ENCODE results near the gene PTPN4. TPM values are rescaled to one million over a fixed set of nuclear protein-coding genes. Genes with fewer than 3 reads are reported as not detected.

The PTPN4 gene
- total RNA-seq, 1 donor, result 85.0 TPM

DNA sequence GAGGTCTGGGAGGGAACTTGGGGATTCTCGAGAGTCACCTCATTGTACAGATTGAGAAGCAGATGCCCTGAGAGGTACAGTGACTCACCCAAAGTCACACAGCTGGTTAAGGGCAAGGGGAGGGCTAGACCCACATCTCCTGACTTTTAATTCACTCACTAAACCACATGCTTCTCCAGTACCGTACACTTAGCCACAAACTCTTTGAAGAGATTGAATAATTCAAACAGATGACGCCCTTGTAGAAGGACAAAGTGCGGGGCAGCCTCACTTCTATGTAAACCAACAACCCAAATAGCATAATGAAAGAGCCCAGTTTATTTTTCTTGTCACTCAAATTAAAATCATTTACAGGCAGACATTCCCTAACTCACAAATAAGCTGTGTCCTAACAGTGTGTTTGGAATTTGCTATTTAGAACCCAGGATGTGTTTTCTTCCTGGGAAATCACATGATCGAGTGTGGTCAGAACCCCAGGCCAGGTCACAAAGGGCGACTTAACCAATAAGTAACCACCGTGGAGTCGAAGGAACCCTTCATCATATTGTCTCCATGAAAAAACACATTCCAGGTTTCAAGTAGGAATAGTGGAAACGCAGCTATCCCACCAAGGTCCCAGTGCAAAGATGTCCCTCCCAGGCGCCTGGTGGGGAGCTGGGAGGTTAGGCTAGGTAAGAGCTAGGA lies 35.8 kb upstream of the PTPN4 start:
- no peaks in the 10 kb centered on the region for H3K9me3 ChIP-seq (ENCODE audit: low read depth, low read length)
- H3K27me3 ChIP-seq (ENCODE audit: insufficient read depth, low read length), result no peaks in the 10 kb centered on the region
- H3K4me1 ChIP-seq (ENCODE audit: insufficient read depth, low read length), result no peaks in the 10 kb centered on the region
- H3K4me3 ChIP-seq (ENCODE audit: low read length), result no peak overlapping the region

DNA sequence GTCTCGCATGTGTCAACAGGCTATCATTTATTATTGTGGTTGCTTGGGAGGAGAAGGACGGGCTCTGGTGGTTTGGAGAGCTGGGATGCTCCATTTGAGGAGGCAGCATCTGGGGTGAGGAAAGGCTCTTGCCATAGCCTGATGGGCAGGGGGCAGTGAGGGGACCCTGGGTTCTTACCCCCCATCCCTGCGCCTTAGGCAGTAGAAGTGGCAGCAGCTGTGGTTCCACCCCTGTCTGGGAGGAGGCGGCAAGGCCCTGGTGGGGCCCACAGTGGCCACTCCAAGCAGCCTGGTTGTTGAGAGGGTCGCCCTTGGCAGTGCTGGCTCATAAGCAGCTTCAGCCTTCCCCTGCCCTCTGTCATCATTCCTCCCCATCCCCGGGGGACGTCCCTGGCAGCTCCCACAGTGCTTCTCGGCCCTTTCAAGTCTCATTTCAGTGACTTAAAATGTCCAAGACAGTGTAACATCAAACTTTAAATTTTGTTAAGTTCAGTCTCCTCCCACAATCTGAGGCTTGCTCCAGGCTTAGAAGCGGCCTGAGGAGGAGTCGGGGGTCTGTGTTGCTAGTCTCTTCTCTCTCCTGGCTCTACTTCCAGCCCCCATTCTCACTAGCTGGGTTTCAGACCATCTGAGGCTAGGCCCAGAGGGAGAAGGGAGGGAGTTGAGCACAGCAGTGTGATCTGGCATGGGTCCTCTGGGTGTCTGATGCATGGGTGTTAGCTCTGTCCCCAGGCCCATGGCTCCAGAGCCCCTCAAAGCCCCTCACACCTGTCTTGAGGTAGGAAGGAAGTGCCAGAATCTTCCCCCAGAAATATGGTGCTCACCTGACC lies 34.9 kb upstream of the PTPN4 start:
- H3K9me3 ChIP-seq (ENCODE audit: low read depth, low read length), result no peaks in the 10 kb centered on the region

DNA sequence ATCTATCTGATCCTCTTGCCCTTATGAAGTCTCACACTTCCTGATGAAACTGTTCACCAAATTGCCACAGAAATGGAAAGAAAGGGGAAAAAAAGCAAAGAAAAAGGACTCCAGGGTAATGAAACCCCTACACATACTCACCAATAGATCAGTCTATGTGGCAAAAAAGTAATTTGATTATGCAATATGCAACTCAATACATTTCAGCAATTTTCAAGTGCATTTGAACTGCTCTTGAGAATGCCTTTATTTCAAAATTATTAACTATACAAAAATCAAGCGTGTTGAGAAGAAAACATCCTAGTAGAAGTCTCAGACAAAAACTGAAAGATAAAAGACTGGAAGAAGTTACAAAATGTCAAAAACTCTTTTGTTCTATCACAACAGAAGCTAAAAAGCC lies 32.2 kb upstream of the PTPN4 start:
- Histone ChIP-seq H3K27me3 (ENCODE audit: insufficient read depth, low read length) (no peaks in the 10 kb centered on the region), H3K4me1 (ENCODE audit: insufficient read depth, low read length) (no peaks in the 10 kb centered on the region), H3K9me3 (ENCODE audit: low read depth, low read length) (no peaks in the 10 kb centered on the region), H3K4me3 (ENCODE audit: low read length) (no peak overlapping the region)

More for the DNA sequence above, 34.9 kb upstream of the PTPN4 start:
- no peaks in the 10 kb centered on the region for H3K27me3 ChIP-seq (ENCODE audit: insufficient read depth, low read length)
- no peak overlapping the region for H3K4me3 ChIP-seq (ENCODE audit: low read length)
- no peaks in the 10 kb centered on the region for H3K4me1 ChIP-seq (ENCODE audit: insufficient read depth, low read length)

DNA sequence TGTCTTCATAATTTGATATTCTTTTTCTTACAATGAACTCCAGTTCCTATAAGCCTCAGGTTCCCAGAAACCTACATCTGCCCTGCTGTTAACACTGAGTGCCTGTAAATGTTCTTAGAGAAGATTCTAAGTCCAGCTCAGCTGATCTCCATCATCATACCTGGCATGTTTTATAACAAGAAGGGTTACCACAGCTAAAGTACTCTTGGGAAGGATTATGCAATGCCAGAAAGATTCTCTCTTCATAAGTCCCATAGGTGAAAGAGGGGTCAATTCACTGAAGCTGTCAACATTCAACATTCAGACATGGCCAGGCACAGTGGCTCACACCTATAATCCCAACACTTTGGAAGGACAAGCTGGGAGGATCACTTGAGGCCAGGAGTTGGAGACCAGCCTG lies 31.3 kb upstream of the PTPN4 start:
- Histone ChIP-seq H3K27me3 (ENCODE audit: insufficient read depth, low read length) (no peaks in the 10 kb centered on the region), H3K4me3 (ENCODE audit: low read length) (no peak overlapping the region), H3K4me1 (ENCODE audit: insufficient read depth, low read length) (no peaks in the 10 kb centered on the region), H3K9me3 (ENCODE audit: low read depth, low read length) (no peaks in the 10 kb centered on the region)

DNA sequence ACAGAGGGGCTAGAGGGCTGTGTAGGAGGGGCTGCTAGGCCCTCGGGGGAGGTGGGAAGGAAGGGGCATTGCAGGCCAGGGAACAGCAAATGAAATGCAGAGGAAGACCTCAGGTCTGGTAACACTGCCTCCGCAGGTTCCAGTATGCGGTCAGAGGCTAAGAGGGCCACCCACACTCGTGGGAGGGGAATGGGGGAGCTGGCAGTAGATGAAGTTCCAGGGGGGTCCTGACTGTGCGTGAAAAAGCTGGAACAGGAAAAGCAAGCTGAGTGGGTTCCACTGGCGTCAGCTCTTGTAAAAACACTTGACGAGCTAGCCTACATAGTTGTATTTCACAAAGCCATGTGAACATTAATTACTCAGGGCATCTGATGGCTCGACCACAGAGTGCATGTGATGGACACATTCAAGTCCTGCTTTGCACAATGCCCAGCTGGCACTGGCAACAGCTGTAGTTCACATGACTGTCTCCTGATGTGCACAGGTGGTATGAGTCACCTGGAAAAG lies 29.0 kb upstream of the PTPN4 start:
- no peaks in the 10 kb centered on the region for H3K9me3 ChIP-seq (ENCODE audit: low read depth, low read length)
- no peak overlapping the region for H3K4me3 ChIP-seq (ENCODE audit: low read length)
- H3K4me1 ChIP-seq (ENCODE audit: insufficient read depth, low read length), result no peaks in the 10 kb centered on the region
- H3K27me3 ChIP-seq (ENCODE audit: insufficient read depth, low read length), result no peaks in the 10 kb centered on the region

DNA sequence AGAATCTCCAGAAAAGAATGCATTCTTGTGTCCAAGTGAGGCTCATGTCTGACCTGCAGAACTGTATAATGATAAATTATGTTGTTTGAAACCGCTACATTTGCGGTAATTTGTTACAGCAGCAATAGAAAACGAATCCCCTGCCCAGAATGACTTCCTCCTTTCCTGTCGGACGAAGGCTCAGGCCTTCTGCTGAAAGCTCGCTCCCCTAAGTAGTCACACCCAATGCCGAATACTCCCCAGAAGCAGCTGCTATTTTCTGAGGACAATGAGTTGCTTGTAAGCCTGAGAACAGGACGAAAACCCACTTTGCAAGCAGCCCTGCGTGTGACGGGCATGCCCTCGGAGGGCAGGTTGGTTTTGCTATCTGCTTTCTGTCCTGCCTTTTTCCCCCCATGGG lies 27.7 kb upstream of the PTPN4 start:
- H3K4me1 ChIP-seq (ENCODE audit: insufficient read depth, low read length), result no peaks in the 10 kb centered on the region
- H3K4me3 ChIP-seq (ENCODE audit: low read length), result no peak overlapping the region
- no peaks in the 10 kb centered on the region for H3K27me3 ChIP-seq (ENCODE audit: insufficient read depth, low read length)
- no peaks in the 10 kb centered on the region for H3K9me3 ChIP-seq (ENCODE audit: low read depth, low read length)

DNA sequence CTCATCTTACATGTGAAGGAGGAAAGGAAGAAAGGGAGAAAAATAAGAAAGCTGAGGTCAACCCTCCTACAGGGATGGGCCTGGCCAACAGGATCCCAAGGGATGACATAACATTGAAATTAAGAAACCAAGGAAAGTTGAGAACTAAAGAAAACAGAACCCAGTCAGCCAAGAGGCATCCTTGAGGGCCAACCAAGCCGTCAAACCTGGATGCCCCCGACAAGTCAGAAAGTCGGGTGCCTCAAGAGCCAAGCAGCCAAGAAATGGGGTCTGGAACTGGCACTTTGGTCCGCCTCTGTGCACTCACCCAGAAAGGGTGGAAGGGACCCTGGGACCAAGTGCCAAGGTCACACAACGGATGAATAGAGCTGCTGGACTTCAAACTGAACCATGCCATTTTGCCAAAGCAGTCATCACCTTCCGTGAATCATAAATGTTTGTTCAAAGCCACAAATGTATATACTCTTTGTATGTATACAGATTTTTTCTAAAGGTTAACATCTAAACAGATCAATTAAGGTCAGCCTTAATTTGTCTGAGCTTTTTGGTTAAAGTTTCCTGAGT lies 27.0 kb upstream of the PTPN4 start:
- Histone ChIP-seq H3K4me3 (ENCODE audit: low read length) (no peak overlapping the region), H3K4me1 (ENCODE audit: insufficient read depth, low read length) (no peaks in the 10 kb centered on the region), H3K27me3 (ENCODE audit: insufficient read depth, low read length) (no peaks in the 10 kb centered on the region), H3K9me3 (ENCODE audit: low read depth, low read length) (no peaks in the 10 kb centered on the region)

DNA sequence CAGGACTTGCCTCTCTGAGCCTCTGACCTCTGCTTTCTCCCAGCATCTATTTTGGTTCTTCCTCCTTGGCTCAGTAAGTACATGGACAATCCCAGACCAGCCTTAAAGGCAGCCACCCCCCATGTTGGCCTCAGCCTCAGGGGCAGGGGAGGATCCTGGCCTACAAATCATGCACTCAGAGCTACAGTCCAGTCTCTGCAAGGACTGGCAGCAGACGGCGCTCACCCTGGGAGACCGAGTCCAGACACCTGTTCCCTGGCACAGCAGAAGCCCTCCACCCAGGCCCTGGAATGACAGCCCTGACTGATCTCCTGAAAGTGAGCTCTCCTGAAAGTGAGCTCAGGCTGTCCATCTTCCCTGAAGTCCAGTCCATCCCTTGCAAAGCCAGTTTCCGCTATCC lies 25.7 kb upstream of the PTPN4 start:
- H3K9me3 ChIP-seq (ENCODE audit: low read depth, low read length), result no peaks in the 10 kb centered on the region
- H3K4me1 ChIP-seq (ENCODE audit: insufficient read depth, low read length), result no peaks in the 10 kb centered on the region
- no peaks in the 10 kb centered on the region for H3K27me3 ChIP-seq (ENCODE audit: insufficient read depth, low read length)
- H3K4me3 ChIP-seq (ENCODE audit: low read length), result no peak overlapping the region

DNA sequence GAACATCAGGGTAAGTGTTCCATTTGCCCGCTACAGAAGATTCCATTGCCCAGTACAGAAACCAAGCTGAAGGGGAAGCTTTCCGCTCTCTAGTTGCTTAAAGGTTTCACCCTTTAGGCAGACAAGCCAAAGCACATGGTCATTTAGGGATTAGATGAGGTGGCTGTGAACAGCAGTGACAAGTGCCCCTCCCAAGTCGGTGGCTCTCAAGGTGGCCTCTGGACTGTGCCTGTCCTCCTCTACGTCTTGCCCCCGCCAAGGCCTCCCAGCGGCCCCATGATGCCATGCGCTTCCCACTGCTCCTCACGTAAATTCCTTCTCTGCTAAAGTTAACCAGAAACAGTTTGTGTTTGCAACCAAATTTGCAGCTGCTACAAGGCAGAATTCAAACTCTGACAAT lies 24.2 kb upstream of the PTPN4 start:
- Histone ChIP-seq H3K9me3 (ENCODE audit: low read depth, low read length) (no peaks in the 10 kb centered on the region), H3K4me3 (ENCODE audit: low read length) (no peak overlapping the region), H3K27me3 (ENCODE audit: insufficient read depth, low read length) (no peaks in the 10 kb centered on the region), H3K4me1 (ENCODE audit: insufficient read depth, low read length) (no peaks in the 10 kb centered on the region)

DNA sequence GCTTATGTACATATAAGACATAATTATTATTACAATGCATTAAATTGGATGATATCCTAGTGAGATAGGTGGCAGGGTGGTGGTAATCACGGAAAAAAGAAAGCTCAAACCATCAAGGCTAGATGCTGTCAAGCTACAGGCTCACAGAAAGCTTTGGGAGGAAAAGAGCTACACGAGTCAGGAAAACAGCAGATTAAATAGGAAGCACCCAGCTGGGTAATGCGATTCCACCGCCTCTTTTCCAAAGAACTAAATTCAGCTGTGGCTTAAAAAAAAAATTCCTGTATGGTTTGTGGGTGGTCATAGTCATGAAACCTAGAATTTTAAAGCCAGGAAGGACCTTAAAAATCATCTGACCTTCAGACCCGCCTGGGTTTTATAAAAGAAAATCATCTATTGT lies 23.7 kb upstream of the PTPN4 start:
- no peaks in the 10 kb centered on the region for H3K9me3 ChIP-seq (ENCODE audit: low read depth, low read length)
- no peak overlapping the region for H3K4me3 ChIP-seq (ENCODE audit: low read length)
- no peaks in the 10 kb centered on the region for H3K4me1 ChIP-seq (ENCODE audit: insufficient read depth, low read length)
- H3K27me3 ChIP-seq (ENCODE audit: insufficient read depth, low read length), result no peaks in the 10 kb centered on the region

DNA sequence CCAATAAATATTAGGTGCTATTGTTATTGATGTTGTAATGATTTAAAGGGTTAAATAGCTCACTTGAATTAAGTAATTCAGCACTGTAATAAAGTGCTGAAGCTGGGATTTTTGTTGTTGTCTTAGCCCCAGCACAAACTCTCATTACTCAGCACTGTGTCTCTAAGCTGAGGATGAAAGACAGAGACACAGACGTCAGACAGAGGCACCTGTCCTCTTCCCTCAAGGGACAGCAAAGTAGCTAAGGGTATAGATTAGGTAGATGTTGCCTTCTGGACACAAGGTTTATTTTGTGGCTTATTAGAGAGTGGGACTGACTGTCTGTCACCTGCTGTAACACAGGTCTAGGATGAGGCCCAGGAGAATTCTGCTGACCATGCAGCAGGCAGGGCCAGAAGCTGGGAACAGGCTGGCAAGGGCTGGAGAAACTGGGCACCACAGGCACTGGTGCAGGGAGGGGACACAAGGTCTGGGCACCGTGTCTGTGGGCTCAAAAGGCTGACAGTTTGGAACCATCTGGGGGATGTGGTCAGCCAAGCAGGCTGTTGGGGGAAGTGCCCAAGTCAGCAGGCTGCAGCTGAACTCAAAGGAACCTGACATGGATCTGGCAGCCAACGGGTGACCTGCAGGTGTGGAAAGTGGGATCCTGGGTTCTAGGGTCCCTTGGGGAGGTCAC lies 20.0 kb upstream of the PTPN4 start:
- no peaks in the 10 kb centered on the region for H3K4me1 ChIP-seq (ENCODE audit: insufficient read depth, low read length)
- H3K4me3 ChIP-seq (ENCODE audit: low read length), result no peak overlapping the region
- H3K27me3 ChIP-seq (ENCODE audit: insufficient read depth, low read length), result no peaks in the 10 kb centered on the region

DNA sequence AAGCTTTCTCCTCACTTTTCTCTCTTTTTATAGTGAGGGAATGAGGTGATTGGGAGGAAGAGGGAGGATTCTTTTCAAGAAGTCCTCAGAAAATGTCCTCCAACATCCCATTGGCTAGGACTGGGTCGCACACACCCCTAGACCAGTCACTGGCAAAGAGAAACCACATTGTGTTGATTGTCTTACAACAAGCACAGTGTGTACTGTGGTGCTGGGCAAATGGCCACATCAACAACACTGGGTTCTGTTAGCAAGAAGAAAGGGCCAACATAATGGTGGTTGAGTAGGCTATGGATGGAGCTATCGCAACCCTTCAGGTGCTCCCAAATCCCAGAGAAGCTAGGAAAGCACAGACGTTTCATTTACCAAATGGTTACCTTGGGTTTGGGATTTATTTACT lies 18.7 kb upstream of the PTPN4 start:
- H3K4me1 ChIP-seq (ENCODE audit: insufficient read depth, low read length), result no peaks in the 10 kb centered on the region
- no peaks in the 10 kb centered on the region for H3K27me3 ChIP-seq (ENCODE audit: insufficient read depth, low read length)
- H3K4me3 ChIP-seq (ENCODE audit: low read length), result no peak overlapping the region
- H3K9me3 ChIP-seq (ENCODE audit: low read depth, low read length), result no peaks in the 10 kb centered on the region

More for the DNA sequence above, 20.0 kb upstream of the PTPN4 start:
- H3K9me3 ChIP-seq (ENCODE audit: low read depth, low read length), result no peaks in the 10 kb centered on the region

DNA sequence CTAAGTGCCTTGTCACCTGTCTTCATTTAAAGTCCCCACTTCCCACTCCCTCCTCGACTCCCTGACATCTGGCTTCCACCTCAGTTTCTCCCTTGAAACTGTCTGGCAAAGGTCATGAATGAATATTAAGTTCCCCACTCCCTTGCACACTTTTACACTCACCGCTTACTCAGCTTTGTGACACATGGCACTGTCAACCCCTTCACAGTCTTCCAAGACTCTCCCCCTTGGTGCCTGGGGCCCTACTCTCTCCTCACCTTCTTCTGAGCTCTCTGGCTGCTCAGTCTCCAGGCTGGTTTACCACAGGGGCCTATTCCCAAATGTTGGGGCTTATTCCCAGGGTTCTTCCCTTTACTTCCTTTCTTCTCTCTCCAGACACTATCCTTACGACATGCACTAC lies 17.9 kb upstream of the PTPN4 start:
- no peaks in the 10 kb centered on the region for H3K27me3 ChIP-seq (ENCODE audit: insufficient read depth, low read length)
- H3K9me3 ChIP-seq (ENCODE audit: low read depth, low read length), result no peaks in the 10 kb centered on the region
- H3K4me3 ChIP-seq (ENCODE audit: low read length), result no peak overlapping the region
- no peaks in the 10 kb centered on the region for H3K4me1 ChIP-seq (ENCODE audit: insufficient read depth, low read length)

DNA sequence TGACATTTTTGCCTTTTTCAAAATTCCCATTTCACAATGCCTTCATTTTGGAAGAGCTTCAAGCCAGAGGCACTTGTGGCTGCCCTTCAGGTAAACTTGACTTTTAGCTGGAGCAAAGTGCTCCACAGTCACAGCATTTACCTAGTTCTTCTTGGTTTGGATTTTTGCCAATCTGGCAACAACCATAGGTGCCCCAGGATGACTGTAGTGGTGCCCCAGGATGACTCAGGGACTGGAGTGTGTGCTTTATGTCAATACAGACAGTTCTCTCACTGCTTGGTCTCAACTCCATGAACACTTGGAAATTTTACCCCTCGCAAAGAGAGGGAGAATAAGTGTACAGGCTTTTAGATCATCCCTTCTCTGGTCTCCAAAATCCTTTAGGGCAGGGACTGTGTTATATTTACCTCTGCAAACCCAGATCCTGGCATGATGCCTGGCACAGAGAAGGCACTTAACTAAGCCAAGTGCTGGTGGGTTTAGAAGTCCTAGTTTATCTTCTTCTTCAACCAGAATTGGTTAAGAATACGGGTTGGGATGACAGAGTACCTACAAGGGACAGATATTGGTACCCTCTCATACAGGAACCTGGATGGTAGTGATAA lies 15.3 kb upstream of the PTPN4 start:
- Histone ChIP-seq H3K27me3 (ENCODE audit: insufficient read depth, low read length) (no peaks in the 10 kb centered on the region), H3K4me1 (ENCODE audit: insufficient read depth, low read length) (no peaks in the 10 kb centered on the region), H3K9me3 (ENCODE audit: low read depth, low read length) (no peaks in the 10 kb centered on the region), H3K4me3 (ENCODE audit: low read length) (no peak overlapping the region)

DNA sequence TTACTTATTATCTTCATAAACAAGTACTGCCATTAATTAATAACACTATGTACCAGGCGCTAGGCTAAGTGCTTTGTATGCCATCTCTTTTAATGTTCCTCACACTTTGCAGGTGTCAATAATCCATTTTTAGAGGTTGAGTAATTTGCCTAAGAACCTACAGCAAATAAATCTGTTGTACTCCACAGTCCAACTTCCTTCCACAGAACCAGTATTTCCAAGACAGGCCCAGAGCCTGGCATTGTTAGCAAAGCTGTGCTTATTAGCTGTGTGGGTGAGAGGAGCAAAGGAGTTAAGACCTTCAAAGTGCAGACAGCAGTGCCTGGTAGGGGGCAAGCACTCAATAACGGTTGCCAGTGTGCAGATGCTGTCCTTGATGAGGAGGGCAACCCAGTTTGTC lies 14.2 kb upstream of the PTPN4 start:
- no peaks in the 10 kb centered on the region for H3K27me3 ChIP-seq (ENCODE audit: insufficient read depth, low read length)
- no peaks in the 10 kb centered on the region for H3K4me1 ChIP-seq (ENCODE audit: insufficient read depth, low read length)
- H3K4me3 ChIP-seq (ENCODE audit: low read length), result no peak overlapping the region
- H3K9me3 ChIP-seq (ENCODE audit: low read depth, low read length), result no peaks in the 10 kb centered on the region
